Spleen (tissue), 11 donors: Measurements from ENCODE around the gene RAB5B. TPM values are rescaled to one million over a fixed set of nuclear protein-coding genes. Genes with fewer than 3 reads are reported as not detected.

Experiments used
- DNase-seq: peaks from one replicate; pipeline ENCODE4 v3.0.0-alpha.2; 2020
- H3K27ac ChIP-seq, 8 donors: fragments of 200-600 bp; sonication (generic) in 7 of 8; 1 replicate in 4 of 8; 2 replicates in 4 of 8; pipeline versions ENCODE4 v1.5.0 to v1.8.0; 2016 to 2021; ENCODE audit warnings: inconsistent platforms in 4 of 8, mild to moderate bottlenecking in 4 of 8, moderate library complexity in 1 of 8
- H3K27me3 ChIP-seq, 7 donors: fragments of 200-600 bp; sonication (generic) in 6 of 7; replicated peaks in 1 of 7; 1 replicate in 4 of 7; 2 replicates in 3 of 7; pipeline versions ENCODE4 v1.5.0 to v1.8.0; 2016 to 2021; ENCODE audit warnings: inconsistent platforms in 3 of 7, mild to moderate bottlenecking in 1 of 7
- H3K36me3 ChIP-seq, 6 donors: fragments of 200-600 bp; sonication (generic) in 5 of 6; 1 replicate in 4 of 6; 2 replicates in 2 of 6; pipeline versions ENCODE4 v1.5.0 to v1.8.0; 2016 to 2021; ENCODE audit warnings: inconsistent platforms in 2 of 6
- H3K4me1 ChIP-seq, 6 donors: fragments of 200-600 bp; sonication (generic) in 5 of 6; 1 replicate in 3 of 6; 2 replicates in 3 of 6; pipeline versions ENCODE4 v1.5.0 to v1.8.0; 2016 to 2021; ENCODE audit warnings: inconsistent platforms in 3 of 6
- H3K4me3 ChIP-seq, 8 donors: fragments of 200-600 bp; sonication (generic) in 7 of 8; 1 replicate in 4 of 8; 2 replicates in 4 of 8; pipeline versions ENCODE4 v1.5.0 to v1.8.0; 2016 to 2021; ENCODE audit warnings: inconsistent platforms in 4 of 8, mild to moderate bottlenecking in 4 of 8, moderate library complexity in 2 of 8
- H3K9me3 ChIP-seq, 8 donors: fragments of 200-600 bp; sonication (generic) in 7 of 8; 1 replicate in 4 of 8; 2 replicates in 4 of 8; pipeline versions ENCODE4 v1.5.0 to v1.8.0; 2016 to 2021; ENCODE audit warnings: inconsistent platforms in 4 of 8
- POLR2A ChIP-seq, 3 donors: fragments of 450-650 bp; IDR thresholded peaks; one replicate each; pipeline ENCODE4 v1.5.1; 2017; ENCODE audit warnings: antibody characterized with exemption in 3 of 3, mild to moderate bottlenecking in 1 of 3
- POLR2AphosphoS5 ChIP-seq, 3 donors: sonication (generic); formaldehyde crosslinking; IDR thresholded peaks; one replicate each; pipeline ENCODE4 v1.5.1; 2017; ENCODE audit warnings: antibody characterized with exemption in 3 of 3
- WGBS, 5 donors: extraction: QIAGEN DNeasy Blood & Tissue Kit in 3 of 5; methylation state at CpG; one replicate each; pipeline versions ENCODE4 v1.1.5 to v1.1.7; 2013 to 2018; 5-methylcytosine and 5-hydroxymethylcytosine counted together
- intact Hi-C: fragments of 100-400 bp; cut with DNase I; formaldehyde crosslinking; loops from one replicate; pipeline ENCODE4 v1.15.0; 2023; ENCODE audit warnings: low total_unique reads
- polyA plus RNA-seq, 3 donors: library from polyadenylated mRNA; stranded (reverse); fragments of 200-250 nt; gene quantifications; one replicate each; pipeline ENCODE4 v1.2.1, GENCODE V29; 2013
- total RNA-seq, 7 donors: library from RNA; depleted of rRNA in 3 of 7; stranded (reverse); fragments of >200 nt in 3 of 7; fragmentation: NEBNext Ultra II Directional in 4 of 7; extraction: Animal tissue kit (Norgen Biotek cat#: 25700) in 4 of 7; gene quantifications; one replicate each; pipeline versions ENCODE4 v1.1.0 to v1.2.1, GENCODE V29; 2016 to 2021
- TF ChIP-seq, protein P1 (sequence below), 11 experiments: fragments of 200-600 bp in 7 of 11; fragments of 450-650 bp in 4 of 11; sonication (generic) in 4 of 11; IDR thresholded peaks in 8 of 11; conservative IDR thresholded peaks in 3 of 11; 1 replicate in 7 of 11; 2 replicates in 4 of 11; pipeline versions ENCODE4 v1.4.0 to v1.8.0; 2016 to 2021; ENCODE audit warnings: antibody characterized with exemption in 11 of 11, inconsistent platforms in 4 of 11, mild to moderate bottlenecking in 1 of 11
- donor health status: healthy with polysubstance abuse.
- donor health status: DM: no; HTN: no; CAD: no; lungs with moderate emphysema.
- donor health status: DM: no; HTN: no; CAD: no.
- donor health status: Bipolar disorder and iron deficiency.
- donor health status: healthy.
- donor health status: DM: no; HTN: no; CAD: no.
- donor health status: DM: yes; HTN: yes; CAD: no.

Gene RAB5B
- total and polyA plus RNA-seq, 10 donors: 30.9 to 101 (median 81.4) TPM

DNA sequence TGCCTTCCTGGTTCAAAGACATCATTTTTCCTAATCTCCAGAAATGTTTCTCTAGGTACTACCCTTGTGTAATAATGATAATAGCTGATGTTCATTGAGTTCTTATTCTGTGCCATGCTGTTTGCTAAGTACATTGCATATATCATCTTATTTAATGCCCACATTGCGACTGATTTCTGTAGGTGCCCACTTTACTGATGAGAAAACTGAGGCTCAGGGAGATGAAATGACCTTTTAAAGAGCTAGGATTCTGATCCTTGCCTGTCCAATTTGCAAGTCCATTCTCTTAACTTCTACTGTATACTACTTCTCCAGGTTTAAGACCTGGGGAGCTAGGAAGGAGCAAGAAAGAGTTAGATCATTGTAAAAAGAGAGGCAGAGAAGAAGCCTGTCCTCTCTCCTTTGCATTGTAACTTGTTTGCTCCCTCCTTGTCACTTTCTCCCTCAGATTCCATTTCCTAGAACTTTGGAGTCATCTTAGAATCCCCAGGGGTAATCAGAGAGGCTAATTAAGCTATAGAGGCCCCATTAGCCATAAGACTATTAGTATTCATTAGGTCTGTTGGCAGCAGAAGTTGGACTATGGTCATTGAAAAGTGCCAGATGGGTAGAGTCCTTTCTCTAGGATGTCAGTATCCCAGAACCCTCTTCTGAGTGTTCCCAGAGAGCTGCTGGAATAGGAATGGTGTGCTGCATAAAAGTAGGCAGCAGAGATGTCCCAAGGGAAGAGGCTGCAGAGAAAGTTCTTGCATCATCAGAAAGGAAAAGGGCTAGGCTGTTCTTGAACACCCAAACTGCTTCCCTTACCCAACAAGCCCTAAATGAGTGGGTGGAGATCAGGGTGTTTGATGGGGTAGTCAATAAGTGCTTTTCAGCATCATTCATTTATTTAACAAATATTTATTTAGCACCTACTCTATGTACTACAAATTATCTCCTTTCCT, 39.8 kb upstream of the RAB5B start:
- Histone ChIP-seq H3K27ac (peak overlapping the region in 3 of 8 donors; percentile 94 to 99 (median 96)), H3K9me3 (no peaks in the 10 kb centered on the region), H3K27me3 (no peaks in the 10 kb centered on the region), H3K4me3 (peak overlapping the region in 2 of 8 donors; percentile 97 to 98), H3K4me1 (peaks cover 34 to 93% (median 59%) of the 10 kb centered on the region in 6 donors), H3K36me3 (peaks cover 0 to 46% (median 25%) of the 10 kb centered on the region in 6 donors)
- whole genome bisulfite sequencing, 5 donors: 90 to 98% (median 94%) methylated on average over 1 of the region's 1 CpG
- no peak for DNase-seq
- no peak for TF ChIP-seq POLR2AphosphoS5 (IDR thresholded peaks at IDR 0.05)
- no peak for TF ChIP-seq POLR2A (IDR thresholded peaks at IDR 0.05)
- TF ChIP-seq, protein P1, sequence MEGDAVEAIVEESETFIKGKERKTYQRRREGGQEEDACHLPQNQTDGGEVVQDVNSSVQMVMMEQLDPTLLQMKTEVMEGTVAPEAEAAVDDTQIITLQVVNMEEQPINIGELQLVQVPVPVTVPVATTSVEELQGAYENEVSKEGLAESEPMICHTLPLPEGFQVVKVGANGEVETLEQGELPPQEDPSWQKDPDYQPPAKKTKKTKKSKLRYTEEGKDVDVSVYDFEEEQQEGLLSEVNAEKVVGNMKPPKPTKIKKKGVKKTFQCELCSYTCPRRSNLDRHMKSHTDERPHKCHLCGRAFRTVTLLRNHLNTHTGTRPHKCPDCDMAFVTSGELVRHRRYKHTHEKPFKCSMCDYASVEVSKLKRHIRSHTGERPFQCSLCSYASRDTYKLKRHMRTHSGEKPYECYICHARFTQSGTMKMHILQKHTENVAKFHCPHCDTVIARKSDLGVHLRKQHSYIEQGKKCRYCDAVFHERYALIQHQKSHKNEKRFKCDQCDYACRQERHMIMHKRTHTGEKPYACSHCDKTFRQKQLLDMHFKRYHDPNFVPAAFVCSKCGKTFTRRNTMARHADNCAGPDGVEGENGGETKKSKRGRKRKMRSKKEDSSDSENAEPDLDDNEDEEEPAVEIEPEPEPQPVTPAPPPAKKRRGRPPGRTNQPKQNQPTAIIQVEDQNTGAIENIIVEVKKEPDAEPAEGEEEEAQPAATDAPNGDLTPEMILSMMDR (IDR thresholded peaks at IDR 0.05 in 8 of 11, conservative IDR thresholded peaks at IDR 0.05 in 3 of 11): no peak
- intact Hi-C loops: no loop called here

DNA sequence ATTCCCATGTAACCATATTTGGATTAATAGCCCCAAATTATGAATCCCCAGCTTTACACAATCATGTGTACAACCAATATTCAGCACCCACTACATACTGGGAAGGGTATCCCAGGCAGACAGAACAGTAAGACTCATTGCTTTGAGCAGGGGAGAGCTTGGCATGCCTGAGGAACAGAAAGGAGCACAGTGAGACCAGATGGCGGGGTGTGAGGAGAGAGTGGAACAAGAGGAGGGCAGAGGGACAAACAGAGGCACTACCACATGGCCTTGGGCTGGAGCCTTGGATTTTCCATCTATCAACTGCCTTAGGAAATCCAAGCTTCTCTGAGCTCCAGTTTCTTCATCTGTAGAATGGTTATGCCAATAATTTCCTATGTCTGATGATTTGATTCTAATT, 39.1 kb upstream of the RAB5B start:
- 86 to 100% (median 94%) methylated on average over 1 of the region's 1 CpG for WGBS, 5 donors
- peaks cover 0 to 53% (median 27%) of the 10 kb centered on the region in 6 donors for H3K36me3 ChIP-seq
- peaks cover 33 to 93% (median 55%) of the 10 kb centered on the region in 6 donors for H3K4me1 ChIP-seq
- no peak for TF ChIP-seq POLR2A (IDR thresholded peaks at IDR 0.05)
- TF ChIP-seq POLR2AphosphoS5 (IDR thresholded peaks at IDR 0.05): no peak
- TF ChIP-seq, protein P1 (IDR thresholded peaks at IDR 0.05 in 8 of 11, conservative IDR thresholded peaks at IDR 0.05 in 3 of 11): no peak
- peak overlapping the region in 2 of 8 donors; percentile 34 to 98 for H3K4me3 ChIP-seq
- no peaks in the 10 kb centered on the region for H3K27me3 ChIP-seq
- intact Hi-C loops: no loop called here
- peak overlapping the region in 4 of 8 donors; percentile 75 to 99 (median 85) for H3K27ac ChIP-seq
- no peak for DNase-seq
- no peaks in the 10 kb centered on the region for H3K9me3 ChIP-seq

DNA sequence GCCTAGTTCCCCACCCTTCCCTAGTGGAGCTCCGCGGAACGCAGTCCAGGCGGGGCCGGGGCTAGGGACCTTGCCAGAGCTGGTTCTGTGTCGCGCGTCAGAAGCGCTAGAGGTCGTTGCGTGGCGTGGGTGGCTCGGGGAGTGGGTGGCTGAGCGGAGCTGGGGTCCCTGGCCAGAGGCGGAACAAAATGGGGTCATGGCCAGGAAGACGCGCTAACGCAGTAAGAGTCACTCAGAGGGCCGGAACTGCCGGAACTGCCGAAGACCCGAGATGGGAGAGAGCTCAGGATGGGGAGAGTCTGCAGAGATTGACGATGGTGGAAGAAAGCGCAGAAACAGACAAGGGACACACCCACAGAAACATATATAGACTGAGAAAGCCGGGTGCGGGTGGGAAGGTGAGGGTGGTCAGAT, 38.1 kb upstream of the RAB5B start:
- Histone ChIP-seq H3K27me3 (no peaks in the 10 kb centered on the region), H3K36me3 (peaks cover 0 to 62% (median 27%) of the 10 kb centered on the region in 6 donors), H3K4me3 (peak overlapping the region in 6 of 8 donors; percentile 7 to 98 (median 26)), H3K4me1 (peaks cover 37 to 93% (median 55%) of the 10 kb centered on the region in 6 donors), H3K9me3 (no peaks in the 10 kb centered on the region), H3K27ac (peak overlapping the region in 7 of 8 donors; percentile 22 to 99 (median 75))
- 61 to 86% (median 69%) methylated on average over 26 of the region's 26 CpGs for WGBS, 5 donors
- peak; percentile 80 for DNase-seq
- intact Hi-C loops: no loop called here
- no peak for TF ChIP-seq POLR2A (IDR thresholded peaks at IDR 0.05)
- TF ChIP-seq, protein P1 (IDR thresholded peaks at IDR 0.05 in 8 of 11, conservative IDR thresholded peaks at IDR 0.05 in 3 of 11): no peak
- TF ChIP-seq POLR2AphosphoS5 (IDR thresholded peaks at IDR 0.05): peak; percentile 34 to 71 (median 63)

DNA sequence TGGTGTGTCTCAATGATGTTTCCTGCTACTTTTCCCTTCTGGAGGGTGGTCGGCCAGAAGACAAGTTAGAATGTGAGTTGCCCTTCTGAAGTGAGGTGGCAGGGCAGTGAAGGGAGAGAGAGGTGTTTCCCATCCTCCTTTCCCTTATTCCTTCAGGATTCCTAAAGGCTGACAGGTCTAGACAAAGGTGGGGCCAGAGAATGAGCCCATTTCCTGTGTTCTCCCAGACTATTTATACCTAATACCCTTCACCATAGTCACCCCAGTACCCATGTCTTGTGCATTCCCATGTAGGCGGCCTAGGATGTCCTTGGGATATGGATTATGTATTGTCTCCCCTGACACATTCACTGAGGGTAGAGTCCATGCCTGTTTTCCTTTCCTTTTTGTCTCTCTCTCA, 35.9 kb upstream of the RAB5B start:
- Histone ChIP-seq H3K4me1 (peaks cover 29 to 81% (median 41%) of the 10 kb centered on the region in 6 donors), H3K4me3 (no peak overlapping the region), H3K27me3 (no peaks in the 10 kb centered on the region), H3K27ac (peak overlapping the region in 1 of 8 donors; percentile 78), H3K36me3 (peaks cover 0 to 85% (median 46%) of the 10 kb centered on the region in 6 donors), H3K9me3 (no peaks in the 10 kb centered on the region)
- TF ChIP-seq POLR2AphosphoS5 (IDR thresholded peaks at IDR 0.05): no peak
- TF ChIP-seq POLR2A (IDR thresholded peaks at IDR 0.05): no peak
- TF ChIP-seq, protein P1 (IDR thresholded peaks at IDR 0.05 in 8 of 11, conservative IDR thresholded peaks at IDR 0.05 in 3 of 11): no peak
- 74 to 88% (median 82%) methylated on average over 2 of the region's 2 CpGs for WGBS, 5 donors
- intact Hi-C loops: no loop called here
- no peak for DNase-seq
